ENCODE data around the gene ATP8B1.

GRCh38 chr18:57801325-57801724 lies 1.8 kb downstream of the ATP8B1 start:
- no peak for TF ChIP-seq POLR2A (IDR thresholded peaks at IDR 0.05)
- TF ChIP-seq, protein P1, sequence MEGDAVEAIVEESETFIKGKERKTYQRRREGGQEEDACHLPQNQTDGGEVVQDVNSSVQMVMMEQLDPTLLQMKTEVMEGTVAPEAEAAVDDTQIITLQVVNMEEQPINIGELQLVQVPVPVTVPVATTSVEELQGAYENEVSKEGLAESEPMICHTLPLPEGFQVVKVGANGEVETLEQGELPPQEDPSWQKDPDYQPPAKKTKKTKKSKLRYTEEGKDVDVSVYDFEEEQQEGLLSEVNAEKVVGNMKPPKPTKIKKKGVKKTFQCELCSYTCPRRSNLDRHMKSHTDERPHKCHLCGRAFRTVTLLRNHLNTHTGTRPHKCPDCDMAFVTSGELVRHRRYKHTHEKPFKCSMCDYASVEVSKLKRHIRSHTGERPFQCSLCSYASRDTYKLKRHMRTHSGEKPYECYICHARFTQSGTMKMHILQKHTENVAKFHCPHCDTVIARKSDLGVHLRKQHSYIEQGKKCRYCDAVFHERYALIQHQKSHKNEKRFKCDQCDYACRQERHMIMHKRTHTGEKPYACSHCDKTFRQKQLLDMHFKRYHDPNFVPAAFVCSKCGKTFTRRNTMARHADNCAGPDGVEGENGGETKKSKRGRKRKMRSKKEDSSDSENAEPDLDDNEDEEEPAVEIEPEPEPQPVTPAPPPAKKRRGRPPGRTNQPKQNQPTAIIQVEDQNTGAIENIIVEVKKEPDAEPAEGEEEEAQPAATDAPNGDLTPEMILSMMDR (IDR thresholded peaks at IDR 0.05): no peak

Measured in body of pancreas (tissue), 4 donors.